B cell (primary cell): Measurements from ENCODE around the gene FOXS1.

Experiments used
- EZH2 ChIP-seq: IDR thresholded peaks from 2 replicates; pipeline ENCODE4 v1.6.1; 2012; ENCODE audit warnings: borderline replicate concordance, low read depth, mild to moderate bottlenecking, moderate library complexity, low read length; ENCODE audit not compliant: insufficient read depth, poor library complexity, severe bottlenecking
- TF ChIP-seq, protein P1 (sequence below): fragments of 200-600 bp; IDR thresholded peaks from one replicate; pipeline ENCODE4 v1.8.0; 2022; ENCODE audit warnings: antibody characterized with exemption, mild to moderate bottlenecking

DNA sequence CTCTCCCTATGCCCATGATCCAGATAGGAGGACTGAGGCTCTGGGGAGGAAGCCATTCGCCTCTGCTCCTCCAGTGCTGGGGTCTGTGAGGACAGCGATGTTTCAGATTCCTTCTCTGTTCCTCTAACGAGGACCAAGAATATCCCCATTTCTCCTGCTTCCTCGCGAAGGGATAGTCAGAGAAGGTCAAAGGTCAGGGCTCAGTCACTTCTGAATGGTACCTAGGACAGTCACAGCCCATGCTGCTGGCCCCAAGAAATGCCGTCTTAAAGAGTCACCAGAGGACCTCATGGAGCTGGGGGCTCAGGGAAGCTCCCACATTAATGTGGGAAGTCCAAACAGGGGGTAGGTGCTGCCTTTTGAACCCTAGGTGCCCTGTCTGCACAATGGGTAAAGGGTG is 2.1 kb downstream of the FOXS1 start:
- TF ChIP-seq, protein P1, sequence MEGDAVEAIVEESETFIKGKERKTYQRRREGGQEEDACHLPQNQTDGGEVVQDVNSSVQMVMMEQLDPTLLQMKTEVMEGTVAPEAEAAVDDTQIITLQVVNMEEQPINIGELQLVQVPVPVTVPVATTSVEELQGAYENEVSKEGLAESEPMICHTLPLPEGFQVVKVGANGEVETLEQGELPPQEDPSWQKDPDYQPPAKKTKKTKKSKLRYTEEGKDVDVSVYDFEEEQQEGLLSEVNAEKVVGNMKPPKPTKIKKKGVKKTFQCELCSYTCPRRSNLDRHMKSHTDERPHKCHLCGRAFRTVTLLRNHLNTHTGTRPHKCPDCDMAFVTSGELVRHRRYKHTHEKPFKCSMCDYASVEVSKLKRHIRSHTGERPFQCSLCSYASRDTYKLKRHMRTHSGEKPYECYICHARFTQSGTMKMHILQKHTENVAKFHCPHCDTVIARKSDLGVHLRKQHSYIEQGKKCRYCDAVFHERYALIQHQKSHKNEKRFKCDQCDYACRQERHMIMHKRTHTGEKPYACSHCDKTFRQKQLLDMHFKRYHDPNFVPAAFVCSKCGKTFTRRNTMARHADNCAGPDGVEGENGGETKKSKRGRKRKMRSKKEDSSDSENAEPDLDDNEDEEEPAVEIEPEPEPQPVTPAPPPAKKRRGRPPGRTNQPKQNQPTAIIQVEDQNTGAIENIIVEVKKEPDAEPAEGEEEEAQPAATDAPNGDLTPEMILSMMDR = no peak
- no peak for TF ChIP-seq EZH2
